Right hindlimb (tissue), 1 donor: ENCODE data around the gene CACNA1A.
"Not testable (repeated sequence)": the region's sequence is repeated elsewhere in the genome, so short reads cannot be mapped to it uniquely, and the experiment has no call there.

Experiments
- DNase-seq: peaks from one replicate; pipeline ENCODE4 v3.0.0-alpha.2; 2018

CACNA1A gene

GRCh38 chr19:13420780-13421179, 85.5 kb downstream of the CACNA1A start:
- DNase-seq = no peak

DNA sequence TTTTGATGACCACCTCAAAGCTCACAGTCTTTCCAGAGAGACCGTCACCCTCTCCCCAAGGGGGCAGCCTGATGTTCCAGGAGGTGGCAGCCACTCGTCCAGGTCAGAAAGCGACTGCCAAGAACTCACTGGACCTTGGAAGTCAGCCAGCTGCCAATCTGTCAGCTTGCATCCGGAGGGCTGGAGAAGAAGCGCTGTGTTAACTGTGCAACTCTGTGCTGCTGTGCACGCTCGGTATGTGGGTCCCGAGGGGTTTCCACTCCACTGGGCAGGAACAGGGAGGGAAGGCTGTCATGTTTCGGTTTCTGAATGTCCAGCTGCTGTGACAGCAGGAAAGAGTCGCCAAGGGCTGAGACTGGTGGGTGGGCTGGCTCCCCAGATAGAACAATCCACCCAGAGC, 89.2 kb downstream of the CACNA1A start:
- DNase-seq = no peak

- DNase-seq = no peak
Observed at GRCh38 chr19:13411899-13412298, 94.4 kb downstream of the CACNA1A start.

- DNase-seq = no peak
Observed at GRCh38 chr19:13410946-13411345, 95.3 kb downstream of the CACNA1A start.

GRCh38 chr19:13408889-13409518, 97.3 kb downstream of the CACNA1A start:
- no peak for DNase-seq

DNA sequence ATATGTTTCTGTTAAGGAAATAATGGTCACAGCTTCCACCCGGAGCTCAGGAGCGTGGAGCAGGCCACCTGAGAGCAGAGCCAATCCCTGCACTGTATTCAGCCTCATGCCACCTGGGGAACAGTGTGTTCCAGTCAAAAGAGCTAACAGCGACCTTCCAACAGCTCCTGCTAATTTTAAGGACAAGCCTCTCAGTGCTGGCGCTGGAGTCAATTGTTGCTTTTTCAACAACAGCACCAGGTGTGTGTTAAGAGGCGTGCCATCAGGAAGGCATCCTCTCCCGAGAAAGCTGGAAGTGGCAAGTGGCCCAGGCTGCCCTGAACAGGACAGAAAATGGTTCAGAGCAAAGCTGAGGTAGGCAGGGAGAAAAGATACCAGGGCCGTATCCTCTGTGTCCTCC, 102.0 kb downstream of the CACNA1A start:
- DNase-seq = no peak

DNA sequence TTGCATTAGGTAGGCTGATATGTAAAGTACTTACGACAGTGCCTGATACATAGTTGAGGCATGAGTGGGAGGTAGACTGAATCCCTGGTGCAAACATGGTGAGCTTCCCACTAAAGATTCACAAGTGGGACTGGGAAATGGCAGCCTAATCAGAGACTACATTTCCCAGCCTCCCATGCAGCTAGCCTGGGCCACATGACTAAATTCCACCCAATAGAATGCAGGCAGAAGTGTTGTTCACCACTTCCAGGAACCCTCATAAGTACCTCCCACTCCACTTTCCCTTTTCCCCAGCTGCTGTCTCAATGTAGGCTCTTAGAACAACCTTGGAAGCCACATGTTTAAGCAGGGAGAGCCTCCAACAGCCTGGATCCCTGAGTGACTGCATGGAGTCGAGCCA, 104.9 kb downstream of the CACNA1A start:
- no peak for DNase-seq

DNA sequence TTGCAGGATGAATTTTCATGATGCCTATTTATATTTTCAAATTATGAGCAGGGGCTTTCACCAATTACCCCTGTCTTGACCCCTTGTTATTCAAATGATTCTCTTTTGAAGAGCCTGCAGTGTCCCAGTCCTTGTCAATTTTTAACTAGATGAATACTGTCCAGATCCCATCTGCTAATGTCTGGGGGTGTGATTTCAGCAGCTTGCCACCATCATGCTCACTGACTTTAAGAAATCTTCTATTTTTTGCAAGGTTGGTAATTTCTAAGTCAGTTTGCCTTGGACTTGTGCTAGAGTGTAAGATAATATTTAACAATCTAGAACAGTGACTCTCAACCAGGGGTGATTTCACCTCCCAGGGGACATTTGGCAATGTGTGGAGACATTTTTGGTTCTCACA, 106.0 kb downstream of the CACNA1A start:
- DNase-seq = no peak

DNA sequence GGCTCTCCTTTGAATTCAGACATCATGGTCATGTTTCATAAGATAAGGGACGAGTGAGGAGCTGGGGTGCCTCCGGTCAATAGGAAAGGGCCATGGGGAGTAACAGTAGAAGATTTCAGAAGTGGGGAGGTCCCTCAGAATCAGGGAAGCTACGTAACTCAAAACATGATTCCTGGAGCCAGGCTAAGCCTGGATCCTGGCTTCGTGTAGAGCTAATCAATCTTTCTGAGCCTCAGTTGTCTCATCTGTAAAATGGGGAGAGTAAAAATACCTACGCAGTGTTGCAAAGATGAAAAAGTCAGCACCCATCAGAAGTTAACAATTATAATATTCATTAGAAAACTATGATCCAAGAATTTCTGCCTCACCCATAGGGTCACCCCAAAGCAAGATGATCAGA, 106.5 kb downstream of the CACNA1A start:
- no peak for DNase-seq

- DNase-seq = peak; percentile 17
Observed at GRCh38 chr19:13398780-13399726, 107.2 kb downstream of the CACNA1A start.

DNA sequence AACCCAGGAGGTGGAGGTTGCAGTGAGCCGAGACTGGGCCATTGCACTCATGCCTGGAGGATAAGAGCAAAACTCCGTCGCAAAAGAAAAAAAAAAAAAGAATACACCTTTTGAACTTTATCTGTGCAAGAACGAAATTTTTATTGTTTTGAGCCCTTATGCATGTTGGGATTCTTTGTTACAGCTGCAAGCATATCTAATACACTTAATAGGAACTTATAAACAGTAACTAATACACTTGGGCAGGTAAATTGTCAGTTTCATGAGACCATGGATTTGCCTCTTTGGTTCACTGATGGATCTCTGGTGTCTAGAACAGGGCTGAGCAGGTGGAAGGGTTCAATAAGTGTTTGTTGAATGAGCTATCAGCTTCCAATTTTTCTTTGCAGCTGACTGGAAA, 108.1 kb downstream of the CACNA1A start:
- no peak for DNase-seq

- DNase-seq = peak; percentile 16
Observed at GRCh38 chr19:13396250-13397080, 109.8 kb downstream of the CACNA1A start.

DNA sequence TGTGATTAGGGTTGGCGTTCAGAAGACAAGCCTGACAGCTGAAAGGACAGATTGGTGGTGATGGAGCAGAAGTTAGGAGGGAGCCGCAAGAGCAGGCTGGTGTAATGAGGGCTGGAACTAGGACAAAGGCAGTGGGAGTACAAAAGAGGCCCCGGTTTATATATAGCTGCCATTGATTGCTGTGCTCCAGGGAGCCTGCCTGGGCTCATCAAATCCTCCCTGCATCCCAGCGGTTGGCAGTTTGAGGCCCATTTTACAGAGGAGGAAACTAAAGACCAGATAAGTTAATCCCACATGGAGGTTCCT, 123.7 kb downstream of the CACNA1A start:
- DNase-seq = no peak

- no peak for DNase-seq
Observed at GRCh38 chr19:13381827-13382632, 124.2 kb downstream of the CACNA1A start.

- DNase-seq = no peak
Observed at GRCh38 chr19:13376537-13376936, 129.7 kb downstream of the CACNA1A start.

GRCh38 chr19:13373599-13373998, 132.7 kb downstream of the CACNA1A start:
- no peak for DNase-seq

DNA sequence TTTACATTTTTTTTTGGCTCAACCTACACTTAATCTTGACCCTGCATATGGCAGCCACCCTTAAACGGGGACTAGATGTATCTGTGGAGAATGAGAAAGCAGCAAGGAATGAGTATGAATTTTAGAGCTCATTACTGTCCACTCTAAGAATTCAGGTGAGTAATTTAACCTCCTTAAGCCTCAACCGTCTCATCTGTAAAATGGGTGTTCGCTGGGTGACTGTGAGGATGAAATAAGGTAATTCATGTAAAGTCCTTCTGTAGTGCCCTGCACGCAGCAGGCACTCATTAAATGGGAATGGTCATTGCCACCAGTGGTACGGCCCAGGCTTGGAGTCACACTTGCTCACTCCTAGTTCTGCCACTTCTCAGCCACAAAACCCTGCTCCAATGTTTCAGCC, 135.3 kb downstream of the CACNA1A start:
- DNase-seq = no peak

GRCh38 chr19:13366529-13367143, 139.6 kb downstream of the CACNA1A start:
- DNase-seq = no peak

DNA sequence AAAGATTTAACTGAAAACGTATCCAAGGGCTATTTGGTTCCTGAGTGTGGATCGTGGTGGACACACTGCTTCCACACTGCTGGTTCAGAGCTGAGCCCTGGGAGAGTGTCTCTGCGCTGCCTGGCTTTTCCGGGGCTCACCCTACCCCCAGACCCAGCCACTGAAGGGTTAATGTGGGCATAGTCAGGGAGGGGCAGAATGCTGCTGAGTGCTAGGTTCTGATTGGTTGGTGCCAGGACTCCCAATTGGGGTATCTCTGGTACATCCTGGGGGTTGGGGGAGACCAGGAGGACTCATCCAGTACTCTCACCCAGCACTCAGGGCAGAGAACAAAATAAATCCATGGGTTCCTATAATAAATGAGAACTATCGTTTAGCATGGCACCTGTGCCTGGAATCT, 142.3 kb downstream of the CACNA1A start:
- DNase-seq = no peak

GRCh38 chr19:13363245-13363644, 143.0 kb downstream of the CACNA1A start:
- DNase-seq = no peak

- DNase-seq = no peak
Observed at GRCh38 chr19:13362668-13363067, 143.6 kb downstream of the CACNA1A start.

DNA sequence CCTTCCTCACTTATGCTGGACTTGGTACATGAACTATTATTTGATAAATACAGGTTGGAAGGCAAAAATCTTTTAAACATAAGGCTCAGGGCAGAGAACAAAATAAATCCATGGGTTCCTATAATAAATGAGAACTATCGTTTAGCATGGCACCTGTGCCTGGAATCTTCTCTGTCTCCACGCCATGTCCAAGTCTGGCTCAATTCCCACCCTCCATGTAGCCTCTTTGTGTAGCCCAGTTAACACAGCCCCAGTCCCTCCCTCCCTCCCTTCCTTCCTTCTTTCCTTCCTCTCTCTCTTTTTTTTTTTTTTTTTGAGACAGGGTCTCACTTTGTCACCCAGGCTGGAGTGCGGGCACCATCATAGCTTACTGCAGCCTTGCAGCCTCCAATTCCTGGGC, 144.6 kb downstream of the CACNA1A start:
- DNase-seq = not testable (repeated sequence)
